Astrocyte (in vitro differentiated cells and primary cell): ENCODE measurements around the gene RNF103. TPM values are rescaled to one million over a fixed set of nuclear protein-coding genes. Genes with fewer than 3 reads are reported as not detected.

Experiments used
- DNase-seq: peaks from one replicate; pipeline ENCODE4 v3.0.0-alpha.2; 2010; ENCODE audit warnings: low read depth
- FAIRE-seq: peaks from 2 replicates; lab custom pipeline; 2011; peaks lifted over from hg19 to GRCh38; lab: Jason Lieb, UNC
- H2AFZ ChIP-seq: 2 replicates; pipeline ENCODE4 v1.6.0; 2012; ENCODE audit warnings: low read depth, low read length, inconsistent platforms
- H3K27ac ChIP-seq: 2 replicates; pipeline ENCODE4 v1.5.1; 2011; ENCODE audit warnings: low read depth, low read length, inconsistent platforms
- H3K27me3 ChIP-seq: 2 replicates; pipeline ENCODE4 v1.6.0; 2011; ENCODE audit warnings: low read length, inconsistent platforms; ENCODE audit not compliant: insufficient read depth
- H3K36me3 ChIP-seq: 2 replicates; pipeline ENCODE4 v1.5.1; 2011; ENCODE audit warnings: low read length, inconsistent platforms; ENCODE audit not compliant: insufficient read depth
- H3K4me1 ChIP-seq: 2 replicates; pipeline ENCODE4 v1.5.1; 2011; ENCODE audit warnings: low read length, inconsistent platforms; ENCODE audit not compliant: insufficient read depth
- H3K4me2 ChIP-seq: 2 replicates; pipeline ENCODE4 v1.6.0; 2012; ENCODE audit warnings: low read length, inconsistent platforms
- H3K4me3 ChIP-seq: 2 replicates; pipeline ENCODE4 v1.5.1; 2011; ENCODE audit warnings: low read depth, mild to moderate bottlenecking, low read length, inconsistent platforms; ENCODE audit not compliant: insufficient read depth
- H3K79me2 ChIP-seq: 2 replicates; pipeline ENCODE4 v1.6.0; 2012; ENCODE audit warnings: mild to moderate bottlenecking, low read length, inconsistent platforms; ENCODE audit not compliant: insufficient read depth
- H3K9ac ChIP-seq: 2 replicates; pipeline ENCODE4 v1.6.0; 2012; ENCODE audit warnings: mild to moderate bottlenecking, low read length, inconsistent platforms
- H3K9me3 ChIP-seq: 2 replicates; pipeline ENCODE4 v1.5.1; 2012; ENCODE audit warnings: low read depth, mild to moderate bottlenecking, low read length, inconsistent platforms; ENCODE audit not compliant: insufficient read depth
- H4K20me1 ChIP-seq: 2 replicates; pipeline ENCODE4 v1.6.0; 2012; ENCODE audit warnings: low read length, inconsistent platforms; ENCODE audit not compliant: insufficient read depth
- H3K27ac Mint-ChIP-seq: one replicate; pipeline ENCODE4 v1.8.0; 2021; ENCODE audit warnings: mild to moderate bottlenecking, mixed read lengths; ENCODE audit not compliant: unreplicated experiment
- H3K27me3 Mint-ChIP-seq: one replicate; pipeline ENCODE4 v1.8.0; 2021; ENCODE audit warnings: low read depth, mixed read lengths; ENCODE audit not compliant: unreplicated experiment
- H3K36me3 Mint-ChIP-seq: one replicate; pipeline ENCODE4 v1.8.0; 2021; ENCODE audit warnings: low read depth, mixed read lengths; ENCODE audit not compliant: unreplicated experiment
- H3K4me1 Mint-ChIP-seq: one replicate; pipeline ENCODE4 v1.8.0; 2021; ENCODE audit warnings: low read depth, mixed read lengths; ENCODE audit not compliant: unreplicated experiment
- H3K4me3 Mint-ChIP-seq: one replicate; pipeline ENCODE4 v1.8.0; 2021; ENCODE audit warnings: mild to moderate bottlenecking, moderate library complexity, mixed read lengths; ENCODE audit not compliant: unreplicated experiment
- H3K9me3 Mint-ChIP-seq: one replicate; pipeline ENCODE4 v1.8.0; 2021; ENCODE audit warnings: mild to moderate bottlenecking, mixed read lengths; ENCODE audit not compliant: unreplicated experiment
- EZH2 ChIP-seq: IDR thresholded peaks from 2 replicates; pipeline ENCODE4 v1.6.1; 2012; ENCODE audit warnings: mild to moderate bottlenecking, low read length, inconsistent platforms; ENCODE audit not compliant: insufficient read depth
- total RNA-seq: library from RNA; stranded (reverse); gene quantifications from 2 replicates; pipeline ENCODE4 v1.2.1, GENCODE V29; 2021
- TF ChIP-seq, protein P1 (sequence below): IDR thresholded peaks from 2 replicates; pipeline ENCODE4 v1.5.1; 2011; ENCODE audit warnings: low read depth, mild to moderate bottlenecking, inconsistent platforms, low read length, moderate library complexity; ENCODE audit not compliant: insufficient read depth

RNF103 gene
- total RNA-seq, 1 donor from 2014 or later = 21.5 TPM

DNA sequence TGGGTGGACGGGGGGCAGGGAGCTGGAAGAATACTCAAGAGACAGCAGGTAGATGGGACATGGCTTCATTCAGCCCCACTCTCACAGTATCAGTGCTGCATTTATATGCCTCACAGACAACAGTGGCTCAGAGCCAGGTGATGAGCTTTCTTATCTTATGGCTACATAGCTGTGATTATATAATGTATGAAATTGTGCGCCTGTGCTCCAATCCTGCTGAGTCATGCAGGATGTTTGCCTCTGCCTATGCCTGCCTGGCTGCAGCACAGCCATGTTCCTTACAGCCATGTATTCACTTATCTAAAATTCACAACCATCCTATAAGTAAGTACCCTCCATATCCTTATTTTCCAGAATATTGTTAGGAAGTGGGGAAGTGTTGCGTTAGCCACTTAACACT, 37.7 kb upstream of the RNF103 start:
- Histone ChIP-seq H3K27ac (no peak overlapping the region), H3K4me1 (no peaks in the 10 kb centered on the region), H3K4me2 (no peak overlapping the region), H3K27me3 (no peaks in the 10 kb centered on the region), H3K4me3 (no peak overlapping the region), H3K9ac (no peak overlapping the region), H2AFZ (no peak overlapping the region), H3K36me3 (no peaks in the 10 kb centered on the region), H3K9me3 (no peaks in the 10 kb centered on the region), H4K20me1 (no peaks in the 10 kb centered on the region), H3K79me2 (no peaks in the 10 kb centered on the region)
- no peak for TF ChIP-seq EZH2
- TF ChIP-seq, protein P1, sequence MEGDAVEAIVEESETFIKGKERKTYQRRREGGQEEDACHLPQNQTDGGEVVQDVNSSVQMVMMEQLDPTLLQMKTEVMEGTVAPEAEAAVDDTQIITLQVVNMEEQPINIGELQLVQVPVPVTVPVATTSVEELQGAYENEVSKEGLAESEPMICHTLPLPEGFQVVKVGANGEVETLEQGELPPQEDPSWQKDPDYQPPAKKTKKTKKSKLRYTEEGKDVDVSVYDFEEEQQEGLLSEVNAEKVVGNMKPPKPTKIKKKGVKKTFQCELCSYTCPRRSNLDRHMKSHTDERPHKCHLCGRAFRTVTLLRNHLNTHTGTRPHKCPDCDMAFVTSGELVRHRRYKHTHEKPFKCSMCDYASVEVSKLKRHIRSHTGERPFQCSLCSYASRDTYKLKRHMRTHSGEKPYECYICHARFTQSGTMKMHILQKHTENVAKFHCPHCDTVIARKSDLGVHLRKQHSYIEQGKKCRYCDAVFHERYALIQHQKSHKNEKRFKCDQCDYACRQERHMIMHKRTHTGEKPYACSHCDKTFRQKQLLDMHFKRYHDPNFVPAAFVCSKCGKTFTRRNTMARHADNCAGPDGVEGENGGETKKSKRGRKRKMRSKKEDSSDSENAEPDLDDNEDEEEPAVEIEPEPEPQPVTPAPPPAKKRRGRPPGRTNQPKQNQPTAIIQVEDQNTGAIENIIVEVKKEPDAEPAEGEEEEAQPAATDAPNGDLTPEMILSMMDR = no peak
- Mint-ChIP-seq H3K27me3 (no peaks in the 10 kb centered on the region), H3K9me3 (no peaks in the 10 kb centered on the region), H3K4me1 (no peaks in the 10 kb centered on the region), H3K36me3 (no peaks in the 10 kb centered on the region), H3K27ac (no peak overlapping the region), H3K4me3 (no peak overlapping the region)
- FAIRE-seq = no peak
- DNase-seq = no peak

DNA sequence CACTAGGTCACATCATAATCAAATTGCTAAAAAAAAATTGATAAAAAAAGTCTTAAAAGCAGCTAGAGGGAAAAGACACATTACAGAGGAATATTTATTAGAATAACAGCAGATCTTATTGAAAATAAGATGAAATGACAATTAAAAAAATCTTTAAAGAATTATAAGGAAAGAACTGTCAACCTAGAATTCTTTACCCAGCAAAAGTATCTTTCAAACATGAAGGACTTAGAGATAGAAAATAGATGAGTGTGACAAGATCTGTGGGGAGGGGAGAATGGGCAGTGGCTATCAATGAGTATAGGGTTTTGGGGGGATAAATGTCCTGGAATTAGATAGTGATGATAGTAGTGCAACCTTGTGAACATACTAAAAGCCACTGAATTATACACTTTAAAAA, 26.5 kb upstream of the RNF103 start:
- no peaks in the 10 kb centered on the region for H3K79me2 ChIP-seq
- no peaks in the 10 kb centered on the region for H3K9me3 ChIP-seq
- H3K36me3 Mint-ChIP-seq = no peaks in the 10 kb centered on the region
- no peaks in the 10 kb centered on the region for H3K27me3 Mint-ChIP-seq
- no peak for FAIRE-seq
- H3K27ac ChIP-seq = no peak overlapping the region
- H3K4me3 ChIP-seq = no peak overlapping the region
- DNase-seq = no peak
- H3K4me1 ChIP-seq = no peaks in the 10 kb centered on the region
- no peak overlapping the region for H3K4me2 ChIP-seq
- H3K9ac ChIP-seq = no peak overlapping the region
- H2AFZ ChIP-seq = no peak overlapping the region
- H3K27ac Mint-ChIP-seq = no peak overlapping the region
- no peaks in the 10 kb centered on the region for H3K36me3 ChIP-seq
- no peaks in the 10 kb centered on the region for H4K20me1 ChIP-seq
- TF ChIP-seq, protein P1 = no peak
- TF ChIP-seq EZH2 = no peak
- peaks cover 8% of the 10 kb centered on the region for H3K4me1 Mint-ChIP-seq
- no peaks in the 10 kb centered on the region for H3K27me3 ChIP-seq
- no peak overlapping the region for H3K4me3 Mint-ChIP-seq
- peaks cover 6% of the 10 kb centered on the region for H3K9me3 Mint-ChIP-seq

DNA sequence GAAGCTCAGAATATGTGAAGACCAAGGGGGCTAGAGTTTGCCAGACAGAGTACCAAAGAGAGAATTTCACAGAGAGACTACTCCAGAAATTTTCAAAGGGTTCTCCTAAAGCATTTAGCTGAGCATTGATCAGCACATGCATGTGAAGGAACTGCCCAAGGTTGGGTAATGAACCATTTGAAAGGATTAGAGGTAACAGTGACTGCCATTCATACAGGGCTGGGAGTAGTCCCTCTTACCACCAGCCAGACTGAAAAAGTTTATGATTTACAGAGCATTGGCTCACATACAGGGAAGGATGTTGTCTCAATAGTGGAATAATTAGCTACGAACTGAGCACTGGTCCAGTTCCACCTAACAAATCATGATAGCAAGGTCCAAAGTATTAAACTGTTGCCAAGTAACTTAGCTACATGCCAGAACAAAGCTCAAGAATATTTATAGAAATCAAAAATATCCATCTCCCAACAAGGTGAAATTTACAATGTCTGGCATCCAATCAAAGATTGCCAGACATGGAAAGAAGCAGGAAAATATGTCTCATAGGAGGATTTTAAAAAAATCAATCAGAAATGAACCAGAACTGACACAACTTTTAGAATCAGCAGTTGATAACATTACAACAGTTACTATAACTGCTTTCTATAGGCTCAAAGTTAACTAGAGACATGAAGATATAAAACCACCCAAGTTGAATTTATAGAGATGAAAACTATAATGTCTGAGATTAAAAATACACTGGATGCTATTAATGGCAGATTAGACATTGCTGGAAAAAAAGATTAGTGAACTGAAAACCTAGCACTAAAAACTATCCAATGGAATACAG, 25.7 kb upstream of the RNF103 start:
- Mint-ChIP-seq H3K4me3 (no peak overlapping the region), H3K27ac (no peak overlapping the region), H3K4me1 (peaks cover 8% of the 10 kb centered on the region), H3K36me3 (no peaks in the 10 kb centered on the region), H3K9me3 (peaks cover 6% of the 10 kb centered on the region), H3K27me3 (no peaks in the 10 kb centered on the region)
- H2AFZ ChIP-seq = no peak overlapping the region
- no peak overlapping the region for H3K27ac ChIP-seq
- DNase-seq (no peak), FAIRE-seq (no peak)
- no peak overlapping the region for H3K4me3 ChIP-seq
- no peaks in the 10 kb centered on the region for H3K9me3 ChIP-seq
- TF ChIP-seq EZH2 = no peak
- TF ChIP-seq, protein P1 = no peak
- no peaks in the 10 kb centered on the region for H3K36me3 ChIP-seq
- H3K4me1 ChIP-seq = no peaks in the 10 kb centered on the region
- no peaks in the 10 kb centered on the region for H4K20me1 ChIP-seq
- H3K27me3 ChIP-seq = no peaks in the 10 kb centered on the region
- H3K79me2 ChIP-seq = no peaks in the 10 kb centered on the region
- no peak overlapping the region for H3K4me2 ChIP-seq
- no peak overlapping the region for H3K9ac ChIP-seq
